ENCODE data around the gene POLR1B.

POLR1B gene

DNA sequence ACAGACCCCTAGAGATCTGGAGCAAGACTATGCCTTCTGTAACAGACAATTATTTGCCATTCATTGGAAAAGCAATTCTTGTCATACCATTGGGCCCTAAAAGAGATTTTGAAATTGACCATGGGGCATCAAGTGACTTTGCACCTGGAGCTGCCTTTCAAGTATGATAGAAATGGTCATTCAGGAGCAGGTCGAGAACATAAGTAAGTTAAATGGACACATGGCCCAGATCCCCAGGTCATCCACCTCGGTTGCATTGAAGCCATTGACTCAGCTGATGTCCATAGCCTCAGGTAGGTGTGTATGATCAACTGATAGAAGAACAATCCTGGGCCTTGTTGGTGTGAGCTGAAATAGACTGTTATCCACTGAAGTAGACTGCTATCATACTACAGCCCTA is 61.5 kb downstream of the POLR1B start:
- no peaks in the 10 kb centered on the region for H3K36me3 ChIP-seq (replicated peaks in 1 of 2; ENCODE audit: control insufficient read depth in 2 of 2, insufficient read depth in 2 of 2, low read length in 2 of 2)
- H2BK120ac ChIP-seq (ENCODE audit: low read depth, low read length), result no peak overlapping the region
- H3K4me1 ChIP-seq (ENCODE audit: control insufficient read depth in 2 of 2, insufficient read depth in 1 of 2, low read depth in 1 of 2, low read length in 2 of 2), result no peaks in the 10 kb centered on the region
- no peaks in the 10 kb centered on the region for H3K9me3 ChIP-seq (replicated peaks in 1 of 2; ENCODE audit: control insufficient read depth in 2 of 2, insufficient read depth in 1 of 2, low read depth in 1 of 2, low read length in 2 of 2)
- no peak overlapping the region for H2BK12ac ChIP-seq (ENCODE audit: low read length)
- no peak overlapping the region for H2BK5ac ChIP-seq (ENCODE audit: low read length)
- no peaks in the 10 kb centered on the region for H3K79me1 ChIP-seq (ENCODE audit: low read depth, low read length)
- H3K23ac ChIP-seq (ENCODE audit: low read depth, low read length, poor library complexity), result no peak overlapping the region
- H3K9ac ChIP-seq (ENCODE audit: low read depth, low read length, poor library complexity), result no peak overlapping the region
- H3K18ac ChIP-seq (ENCODE audit: low read length), result no peak overlapping the region
- no peak for DNase-seq (ENCODE audit: low spot score)
- no peak overlapping the region for H2AFZ ChIP-seq (ENCODE audit: low read length)
- no peak overlapping the region for H3K4me3 ChIP-seq (ENCODE audit: low read length in 2 of 2)
- H4K8ac ChIP-seq (ENCODE audit: low read depth, low read length), result no peak overlapping the region
- H4K91ac ChIP-seq (ENCODE audit: low read depth, low read length, poor library complexity), result no peak overlapping the region
- no peak overlapping the region for H3K4ac ChIP-seq (ENCODE audit: low read length)
- H3K27me3 ChIP-seq (ENCODE audit: control insufficient read depth in 3 of 3, insufficient read depth in 3 of 3, low read depth in 1 of 3, low read length in 3 of 3), result no peaks in the 10 kb centered on the region
- H2AK5ac ChIP-seq (ENCODE audit: low read depth, low read length), result no peak overlapping the region
- no peak overlapping the region for H3K14ac ChIP-seq (ENCODE audit: low read length)
- no peak overlapping the region for H2BK15ac ChIP-seq (ENCODE audit: low read length)
- WGBS, 2 donors (ENCODE audit: extremely low coverage in 2 of 2, insufficient read length in 2 of 2, insufficient replicate concordance in 1 of 2), result no CpG with 5 or more reads among the region's 2 CpGs
- no peak overlapping the region for H3K27ac ChIP-seq (replicated peaks; ENCODE audit: low read length)
- H3K4me2 ChIP-seq (ENCODE audit: insufficient read depth, low read length, poor library complexity, severe bottlenecking), result no peak overlapping the region

DNA sequence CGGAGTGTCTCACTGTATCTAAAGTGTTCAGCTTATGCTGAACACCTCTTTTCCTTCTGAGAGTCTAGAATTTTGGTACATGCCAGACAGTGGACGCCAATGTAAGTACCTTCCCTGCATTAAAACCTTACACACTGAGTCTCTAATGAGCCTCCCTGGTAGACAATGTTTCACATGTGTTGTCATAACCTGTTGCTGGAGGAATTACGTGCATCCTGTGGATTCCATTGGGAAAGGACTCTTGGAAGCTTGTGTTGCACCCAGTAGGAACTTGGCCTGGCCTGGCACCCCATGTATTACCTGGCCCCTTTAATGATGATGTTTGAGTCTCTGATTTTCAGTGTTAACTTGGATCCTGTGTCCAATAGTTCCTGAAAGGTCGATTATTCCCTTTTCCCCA is 62.7 kb downstream of the POLR1B start:
- Histone ChIP-seq H3K9ac (ENCODE audit: low read depth, low read length, poor library complexity) (no peak overlapping the region), H4K91ac (ENCODE audit: low read depth, low read length, poor library complexity) (no peak overlapping the region), H3K4me3 (ENCODE audit: low read length in 2 of 2) (no peak overlapping the region), H3K23ac (ENCODE audit: low read depth, low read length, poor library complexity) (no peak overlapping the region), H3K9me3 (replicated peaks in 1 of 2; ENCODE audit: control insufficient read depth in 2 of 2, insufficient read depth in 1 of 2, low read depth in 1 of 2, low read length in 2 of 2) (no peaks in the 10 kb centered on the region), H3K79me1 (ENCODE audit: low read depth, low read length) (no peaks in the 10 kb centered on the region), H3K36me3 (replicated peaks in 1 of 2; ENCODE audit: control insufficient read depth in 2 of 2, insufficient read depth in 2 of 2, low read length in 2 of 2) (no peaks in the 10 kb centered on the region), H3K4me2 (ENCODE audit: insufficient read depth, low read length, poor library complexity, severe bottlenecking) (no peak overlapping the region), H4K8ac (ENCODE audit: low read depth, low read length) (no peak overlapping the region), H2BK5ac (ENCODE audit: low read length) (no peak overlapping the region), H3K4ac (ENCODE audit: low read length) (no peak overlapping the region), H2AK5ac (ENCODE audit: low read depth, low read length) (no peak overlapping the region), H2BK15ac (ENCODE audit: low read length) (no peak overlapping the region), H3K14ac (ENCODE audit: low read length) (no peak overlapping the region), H3K4me1 (ENCODE audit: control insufficient read depth in 2 of 2, insufficient read depth in 1 of 2, low read depth in 1 of 2, low read length in 2 of 2) (no peaks in the 10 kb centered on the region), H3K18ac (ENCODE audit: low read length) (no peak overlapping the region), H2AFZ (ENCODE audit: low read length) (no peak overlapping the region), H3K27ac (replicated peaks; ENCODE audit: low read length) (no peak overlapping the region), H2BK120ac (ENCODE audit: low read depth, low read length) (no peak overlapping the region), H3K27me3 (ENCODE audit: control insufficient read depth in 3 of 3, insufficient read depth in 3 of 3, low read depth in 1 of 3, low read length in 3 of 3) (no peaks in the 10 kb centered on the region), H2BK12ac (ENCODE audit: low read length) (no peak overlapping the region)
- no CpG with 5 or more reads among the region's 4 CpGs for WGBS, 2 donors (ENCODE audit: extremely low coverage in 2 of 2, insufficient read length in 2 of 2, insufficient replicate concordance in 1 of 2)
- DNase-seq (ENCODE audit: low spot score), result no peak

DNA sequence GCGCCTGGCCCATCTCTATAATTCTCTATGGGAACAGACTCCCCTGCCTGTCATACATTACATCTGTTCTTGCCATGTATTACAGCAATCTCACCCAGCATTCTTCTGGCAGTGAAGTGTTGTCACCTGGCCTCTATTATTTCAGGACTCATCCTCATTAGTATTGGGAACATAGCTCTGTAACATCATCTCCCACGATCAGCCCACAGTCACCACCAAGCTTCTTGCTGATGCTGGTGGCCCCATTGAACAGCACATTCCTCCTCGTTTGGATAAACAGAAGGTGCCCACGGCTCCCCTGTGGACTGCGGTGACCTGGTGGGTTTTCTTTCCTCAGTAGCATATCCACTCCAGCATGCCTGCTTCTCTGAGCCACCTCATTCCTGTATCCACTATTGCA is 63.7 kb downstream of the POLR1B start:
- Histone ChIP-seq H2BK120ac (ENCODE audit: low read depth, low read length) (no peak overlapping the region), H3K18ac (ENCODE audit: low read length) (no peak overlapping the region), H3K27ac (replicated peaks; ENCODE audit: low read length) (no peak overlapping the region), H2AFZ (ENCODE audit: low read length) (no peak overlapping the region), H2AK5ac (ENCODE audit: low read depth, low read length) (no peak overlapping the region), H3K9me3 (replicated peaks in 1 of 2; ENCODE audit: control insufficient read depth in 2 of 2, insufficient read depth in 1 of 2, low read depth in 1 of 2, low read length in 2 of 2) (no peaks in the 10 kb centered on the region), H4K91ac (ENCODE audit: low read depth, low read length, poor library complexity) (no peak overlapping the region), H3K4me3 (ENCODE audit: low read length in 2 of 2) (no peak overlapping the region), H4K8ac (ENCODE audit: low read depth, low read length) (no peak overlapping the region), H3K4me2 (ENCODE audit: insufficient read depth, low read length, poor library complexity, severe bottlenecking) (no peak overlapping the region), H3K14ac (ENCODE audit: low read length) (no peak overlapping the region), H2BK5ac (ENCODE audit: low read length) (no peak overlapping the region), H3K27me3 (ENCODE audit: control insufficient read depth in 3 of 3, insufficient read depth in 3 of 3, low read depth in 1 of 3, low read length in 3 of 3) (no peaks in the 10 kb centered on the region), H3K23ac (ENCODE audit: low read depth, low read length, poor library complexity) (no peak overlapping the region), H2BK12ac (ENCODE audit: low read length) (no peak overlapping the region), H2BK15ac (ENCODE audit: low read length) (no peak overlapping the region), H3K36me3 (replicated peaks in 1 of 2; ENCODE audit: control insufficient read depth in 2 of 2, insufficient read depth in 2 of 2, low read length in 2 of 2) (no peaks in the 10 kb centered on the region), H3K4me1 (ENCODE audit: control insufficient read depth in 2 of 2, insufficient read depth in 1 of 2, low read depth in 1 of 2, low read length in 2 of 2) (no peaks in the 10 kb centered on the region), H3K79me1 (ENCODE audit: low read depth, low read length) (no peaks in the 10 kb centered on the region), H3K9ac (ENCODE audit: low read depth, low read length, poor library complexity) (no peak overlapping the region), H3K4ac (ENCODE audit: low read length) (no peak overlapping the region)
- whole genome bisulfite sequencing, 2 donors (ENCODE audit: extremely low coverage in 2 of 2, insufficient read length in 2 of 2, insufficient replicate concordance in 1 of 2), result no CpG with 5 or more reads among the region's 5 CpGs
- DNase-seq (ENCODE audit: low spot score), result no peak

GRCh38 chr2:112606547-112606946 is 64.3 kb downstream of the POLR1B start:
- H3K4me1 ChIP-seq (ENCODE audit: control insufficient read depth in 2 of 2, insufficient read depth in 1 of 2, low read depth in 1 of 2, low read length in 2 of 2), result no peaks in the 10 kb centered on the region
- WGBS, 2 donors (ENCODE audit: extremely low coverage in 2 of 2, insufficient read length in 2 of 2, insufficient replicate concordance in 1 of 2), result no CpG with 5 or more reads among the region's 4 CpGs
- no peak overlapping the region for H3K27ac ChIP-seq (replicated peaks; ENCODE audit: low read length)

More at GRCh38 chr2:112606547-112606946, 64.3 kb downstream of the POLR1B start:
- Histone ChIP-seq H3K4me2 (ENCODE audit: insufficient read depth, low read length, poor library complexity, severe bottlenecking) (no peak overlapping the region), H2AFZ (ENCODE audit: low read length) (no peak overlapping the region), H3K79me1 (ENCODE audit: low read depth, low read length) (no peaks in the 10 kb centered on the region), H3K9me3 (replicated peaks in 1 of 2; ENCODE audit: control insufficient read depth in 2 of 2, insufficient read depth in 1 of 2, low read depth in 1 of 2, low read length in 2 of 2) (no peaks in the 10 kb centered on the region), H2BK12ac (ENCODE audit: low read length) (no peak overlapping the region), H3K14ac (ENCODE audit: low read length) (no peak overlapping the region), H2AK5ac (ENCODE audit: low read depth, low read length) (no peak overlapping the region), H3K4me3 (ENCODE audit: low read length in 2 of 2) (no peak overlapping the region), H3K18ac (ENCODE audit: low read length) (no peak overlapping the region), H3K23ac (ENCODE audit: low read depth, low read length, poor library complexity) (no peak overlapping the region), H2BK120ac (ENCODE audit: low read depth, low read length) (no peak overlapping the region), H3K9ac (ENCODE audit: low read depth, low read length, poor library complexity) (no peak overlapping the region), H4K91ac (ENCODE audit: low read depth, low read length, poor library complexity) (no peak overlapping the region), H2BK5ac (ENCODE audit: low read length) (no peak overlapping the region), H2BK15ac (ENCODE audit: low read length) (no peak overlapping the region), H3K27me3 (ENCODE audit: control insufficient read depth in 3 of 3, insufficient read depth in 3 of 3, low read depth in 1 of 3, low read length in 3 of 3) (no peaks in the 10 kb centered on the region), H3K36me3 (replicated peaks in 1 of 2; ENCODE audit: control insufficient read depth in 2 of 2, insufficient read depth in 2 of 2, low read length in 2 of 2) (no peaks in the 10 kb centered on the region), H3K4ac (ENCODE audit: low read length) (no peak overlapping the region), H4K8ac (ENCODE audit: low read depth, low read length) (no peak overlapping the region)
- DNase-seq (ENCODE audit: low spot score), result no peak
